NT2/D1 (cell line): ENCODE measurements around the gene CDO1.

Source experiments
- YY1 ChIP-seq: IDR thresholded peaks from 2 replicates; pipeline ENCODE4 v1.6.1; 2011; ENCODE audit not compliant: insufficient read length, insufficient read depth
- ZNF274 ChIP-seq: IDR thresholded peaks from 2 replicates; pipeline ENCODE4 v1.6.1; 2011; ENCODE audit warnings: mild to moderate bottlenecking, low read depth, low read length

- no peak for TF ChIP-seq YY1
- no peak for TF ChIP-seq ZNF274
These were observed 30.9 kb downstream of the CDO1 start for GRCh38 chr5:115785381-115786065.
